GM23338 (cell line): ENCODE measurements around the gene STK38. TPM values are rescaled to one million over a fixed set of nuclear protein-coding genes. Genes with fewer than 3 reads are reported as not detected.

Experiments
- ATAC-seq: fragments of 200-7000 bp; cut with Tn5 transposase; 3 replicates; pipeline ENCODE4 v1.9.1; 2020
- DNase-seq: peaks from one replicate; pipeline ENCODE4 v3.0.0-alpha.2; 2015; ENCODE audit warnings: low spot score
- H2AFZ ChIP-seq: fragments of 200-600 bp; sonication (generic); 2 replicates; pipeline ENCODE4 v1.8.0; 2016; ENCODE audit warnings: antibody characterized with exemption, mild to moderate bottlenecking, moderate library complexity
- H3F3A ChIP-seq: fragments of 200-600 bp; sonication (generic); replicated peaks from 2 replicates; pipeline ENCODE4 v1.8.0; 2017; ENCODE audit warnings: antibody characterized with exemption, mixed run types, low read depth
- H3K27ac ChIP-seq: fragments of 200-600 bp; sonication (generic); 2 replicates; pipeline ENCODE4 v1.6.1; 2016; ENCODE audit warnings: low read depth
- H3K27me3 ChIP-seq: fragments of 200-600 bp; sonication (generic); 2 replicates; pipeline ENCODE4 v1.8.0; 2016; ENCODE audit warnings: mild to moderate bottlenecking, mixed run types, moderate library complexity; ENCODE audit not compliant: insufficient read depth
- H3K36me3 ChIP-seq: fragments of 200-600 bp; sonication (generic); 2 replicates; pipeline ENCODE4 v1.8.0; 2016; ENCODE audit warnings: mild to moderate bottlenecking; ENCODE audit not compliant: insufficient read depth
- H3K4me1 ChIP-seq: fragments of 200-600 bp; sonication (generic); 2 replicates; pipeline ENCODE4 v1.8.0; 2016; ENCODE audit warnings: mild to moderate bottlenecking, moderate library complexity; ENCODE audit not compliant: insufficient read depth
- H3K4me2 ChIP-seq: fragments of 200-600 bp; sonication (generic); 2 replicates; pipeline ENCODE4 v1.7.1; 2017; ENCODE audit warnings: mixed run types
- H3K4me3 ChIP-seq: fragments of 200-600 bp; sonication (generic); 2 replicates; pipeline ENCODE4 v1.6.1; 2016; ENCODE audit warnings: mixed run types
- H3K79me2 ChIP-seq: fragments of 200-600 bp; sonication (generic); replicated peaks from 2 replicates; pipeline ENCODE4 v1.8.0; 2017; ENCODE audit warnings: mild to moderate bottlenecking; ENCODE audit not compliant: insufficient read depth
- H3K9me2 ChIP-seq: fragments of 200-600 bp; sonication (generic); 2 replicates; pipeline ENCODE4 v1.8.0; 2017; ENCODE audit not compliant: insufficient read depth
- H4K20me1 ChIP-seq: fragments of 200-600 bp; sonication (generic); replicated peaks from 2 replicates; pipeline ENCODE4 v1.8.0; 2017; ENCODE audit warnings: mild to moderate bottlenecking; ENCODE audit not compliant: insufficient read depth
- H3K27ac Mint-ChIP-seq: 2 replicates; pipeline ENCODE4 v1.8.0; 2020; ENCODE audit warnings: inconsistent platforms, mild to moderate bottlenecking, moderate library complexity, mixed read lengths
- H3K27me3 Mint-ChIP-seq: 3 replicates; pipeline ENCODE4 v1.8.0; 2022; ENCODE audit warnings: low read depth, mild to moderate bottlenecking, moderate library complexity, mixed read lengths, inconsistent platforms; ENCODE audit not compliant: insufficient read depth, poor library complexity
- H3K36me3 Mint-ChIP-seq: 3 replicates; pipeline ENCODE4 v1.8.0; 2021; ENCODE audit warnings: low read depth, mild to moderate bottlenecking, inconsistent platforms, moderate library complexity, mixed read lengths
- H3K4me1 Mint-ChIP-seq: 3 replicates; pipeline ENCODE4 v1.8.0; 2020; ENCODE audit warnings: mild to moderate bottlenecking, inconsistent platforms, mixed read lengths
- H3K4me3 Mint-ChIP-seq: 3 replicates; pipeline ENCODE4 v1.8.0; 2021; ENCODE audit warnings: moderate library complexity, mild to moderate bottlenecking, inconsistent platforms, mixed read lengths
- H3K9me3 Mint-ChIP-seq: 3 replicates; pipeline ENCODE4 v1.8.0; 2020; ENCODE audit warnings: moderate library complexity, mild to moderate bottlenecking, inconsistent platforms, mixed read lengths
- CTCF ChIP-seq, 2 experiments: fragments of 200-600 bp in 1 of 2; sonication (generic) in 1 of 2; conservative IDR thresholded peaks; 2 replicates each; pipeline versions ENCODE4 v1.5.1 to v1.6.1; 2016 to 2017; ENCODE audit warnings: antibody characterized with exemption in 2 of 2, low read depth in 2 of 2, mild to moderate bottlenecking in 2 of 2, moderate library complexity in 1 of 2
- ETS1 ChIP-seq: IDR thresholded peaks from 2 replicates; pipeline ENCODE4 v1.6.1; 2016; ENCODE audit warnings: antibody characterized with exemption
- JUNB ChIP-seq: IDR thresholded peaks from one replicate; pipeline ENCODE4 v1.6.1; 2016; ENCODE audit warnings: antibody characterized with exemption; ENCODE audit not compliant: unreplicated experiment
- NANOG ChIP-seq: IDR thresholded peaks from 2 replicates; pipeline ENCODE4 v1.6.1; 2016; ENCODE audit warnings: antibody characterized with exemption, borderline replicate concordance
- POLR2AphosphoS5 ChIP-seq: IDR thresholded peaks from 2 replicates; pipeline ENCODE4 v1.6.1; 2016; ENCODE audit warnings: antibody characterized with exemption, low read depth
- REST ChIP-seq: IDR thresholded peaks from one replicate; pipeline ENCODE4 v1.6.1; 2018; ENCODE audit warnings: antibody characterized with exemption; ENCODE audit not compliant: unreplicated experiment
- STAT1 ChIP-seq: IDR thresholded peaks from one replicate; pipeline ENCODE4 v1.6.1; 2016; ENCODE audit warnings: antibody characterized with exemption; ENCODE audit not compliant: unreplicated experiment
- ZNF114 ChIP-seq: fragments of 250-450 bp; sonication (Bioruptor Pico); IDR thresholded peaks from 2 replicates; pipeline ENCODE4 v1.5.0; 2020; ENCODE audit warnings: mild to moderate bottlenecking, moderate library complexity
- ZNF331 ChIP-seq: fragments of 250-450 bp; sonication (Bioruptor Pico); IDR thresholded peaks from 2 replicates; pipeline ENCODE4 v1.5.0; 2020; ENCODE audit warnings: low read depth, mild to moderate bottlenecking, moderate library complexity
- polyA plus RNA-seq: library from polyadenylated mRNA; unstranded; fragments of >200 nt; fragmentation: Nextera tagmentation; extraction: Ambion mirVana; gene quantifications from 2 replicates; pipeline ENCODE4 v1.2.1, GENCODE V29; 2016
- total RNA-seq: library from RNA; depleted of rRNA; stranded (reverse); fragments of >200 nt; shearing (Covaris generic); gene quantifications from 2 replicates; pipeline ENCODE4 v1.2.3, GENCODE V29; 2014

The STK38 gene
- total and polyA plus RNA-seq, 2 experiments from 2014 or later, result 10.8 to 17.4 TPM

- Histone ChIP-seq H3K27ac (no peak overlapping the region), H3K79me2 (peaks cover 73% of the 10 kb centered on the region), H3K4me3 (no peak overlapping the region), H3K4me2 (no peak overlapping the region), H3K9me2 (no peaks in the 10 kb centered on the region), H3K36me3 (no peaks in the 10 kb centered on the region), H3F3A (peaks cover 4% of the 10 kb centered on the region), H3K27me3 (no peaks in the 10 kb centered on the region), H4K20me1 (peaks cover 12% of the 10 kb centered on the region), H3K4me1 (peaks cover 11% of the 10 kb centered on the region), H2AFZ (no peak overlapping the region)
- H3K27me3 Mint-ChIP-seq, result peaks cover 10% of the 10 kb centered on the region
- H3K27ac Mint-ChIP-seq, result no peak overlapping the region
- H3K4me3 Mint-ChIP-seq, result no peak overlapping the region
- ATAC-seq, result no peak
- peaks cover 24% of the 10 kb centered on the region for H3K4me1 Mint-ChIP-seq
- H3K9me3 Mint-ChIP-seq, result peaks cover 8% of the 10 kb centered on the region; the same call in 1 of the 3 replicates
- TF ChIP-seq POLR2AphosphoS5, result no peak
- TF ChIP-seq ZNF331, result no peak
- no peak for TF ChIP-seq CTCF (conservative IDR thresholded peaks at IDR 0.05; ENCODE audit: low read depth in 2 of 2)
- no peak for TF ChIP-seq JUNB
- no peak for TF ChIP-seq ETS1
- no peak for TF ChIP-seq NANOG
- no peak for DNase-seq
- H3K36me3 Mint-ChIP-seq, result peaks cover 22% of the 10 kb centered on the region
These were observed 101.7 kb downstream of the STK38 start for GRCh38 chr6:36445621-36446020.

- Mint-ChIP-seq H3K4me1 (peaks cover 24% of the 10 kb centered on the region), H3K27me3 (peaks cover 6% of the 10 kb centered on the region), H3K9me3 (peaks cover 8% of the 10 kb centered on the region; the same call in 1 of the 3 replicates), H3K27ac (no peak overlapping the region), H3K36me3 (peaks cover 19% of the 10 kb centered on the region), H3K4me3 (peak overlapping the region; percentile 96)
- ATAC-seq, result no peak
- Histone ChIP-seq H3K4me2 (peak overlapping the region; percentile 85), H2AFZ (no peak overlapping the region), H3F3A (peaks cover 4% of the 10 kb centered on the region), H3K36me3 (no peaks in the 10 kb centered on the region), H3K27ac (no peak overlapping the region), H3K79me2 (peaks cover 61% of the 10 kb centered on the region), H3K9me2 (no peaks in the 10 kb centered on the region), H3K4me3 (peak overlapping the region; percentile 91; the same call in 1 of the 2 replicates), H4K20me1 (0 out of 2 replicates have a peak, but pooled peaks cover 8% of the 10 kb centered on the region), H3K4me1 (peaks cover 11% of the 10 kb centered on the region), H3K27me3 (no peaks in the 10 kb centered on the region)
- DNase-seq, result no peak
- TF ChIP-seq REST (no peak), STAT1 (no peak), NANOG (no peak), JUNB (no peak), ZNF114 (CRISPR knock-in tag) (no peak), ZNF331 (no peak)
These were observed 102.8 kb downstream of the STK38 start for GRCh38 chr6:36444470-36444869.
